A549 (cell line): ENCODE data around the gene SF3B4. TPM values are rescaled to one million over a fixed set of nuclear protein-coding genes. Genes with fewer than 3 reads are reported as not detected.

Experiments
- ATAC-seq, 2 experiments: fragments of 200-7000 bp in 1 of 2; fragments of >200 bp in 1 of 2; cut with Nextera tagmentation in 1 of 2; cut with Tn5 transposase in 1 of 2; 3 replicates each; pipeline versions ENCODE4 v1.8.0 to v1.9.1; 2018 to 2020; ENCODE audit warnings: mild to moderate bottlenecking in 1 of 2, moderate library complexity in 1 of 2
- CTCF ChIA-PET: fragments of 300-600 bp; sonication (Branson Sonifier 250); formaldehyde crosslinking; extraction: SDS; loops from one replicate; lab custom pipeline; 2021; ENCODE audit warnings: antibody characterized with exemption, inconsistent platforms; lab: Yijun Ruan, JAX
- POLR2A ChIA-PET: fragments of 350-600 bp; formaldehyde crosslinking; extraction: SDS; loops from one replicate; lab custom pipeline; 2021; ENCODE audit warnings: antibody characterized with exemption, inconsistent platforms; lab: Yijun Ruan, JAX
- DNase-seq, 2 experiments: peaks; one replicate each; pipeline versions ENCODE4 v3.0.0 to v3.0.0-alpha.2; 2011 to 2016; ENCODE audit warnings: low read depth in 1 of 2, low spot score in 1 of 2
- FAIRE-seq: peaks from 2 replicates; lab custom pipeline; 2011; peaks lifted over from hg19 to GRCh38; lab: Jason Lieb, UNC
- H3K27ac ChIP-seq, 2 experiments: fragments of >200 bp; sonication (Bioruptor Twin); formaldehyde crosslinking; 3 replicates each; pipeline ENCODE4 v1.5.1; 2016 to 2017
- H3K4me1 ChIP-seq: fragments of >200 bp; sonication (Bioruptor Twin); formaldehyde crosslinking; 3 replicates; pipeline ENCODE4 v1.6.1; 2016
- H3K4me2 ChIP-seq: fragments of >200 bp; sonication (Bioruptor Twin); formaldehyde crosslinking; 3 replicates; pipeline ENCODE4 v1.6.1; 2016
- H3K4me3 ChIP-seq: fragments of >200 bp; sonication (Bioruptor Twin); formaldehyde crosslinking; 3 replicates; pipeline ENCODE4 v1.5.1; 2016
- H3K9me3 ChIP-seq: fragments of >200 bp; sonication (Bioruptor Twin); formaldehyde crosslinking; 3 replicates; pipeline ENCODE4 v1.6.1; 2016
- BCL3 ChIP-seq: fragments of >200 bp; sonication (Bioruptor Twin); formaldehyde crosslinking; IDR thresholded peaks from 3 replicates; pipeline ENCODE4 v1.6.1; 2016
- BHLHE40 ChIP-seq: IDR thresholded peaks from 2 replicates; pipeline ENCODE4 v1.6.1; 2012; ENCODE audit warnings: low read depth, low read length, inconsistent platforms
- CBX2 ChIP-seq: fragments of 200-600 bp; sonication (generic); IDR thresholded peaks from 2 replicates; pipeline ENCODE4 v1.6.1; 2016; ENCODE audit warnings: low read depth, mild to moderate bottlenecking, borderline replicate concordance
- CBX8 ChIP-seq: fragments of 200-600 bp; sonication (generic); IDR thresholded peaks from 2 replicates; pipeline ENCODE4 v1.6.1; 2016
- CHD4 ChIP-seq: fragments of 200-600 bp; sonication (generic); IDR thresholded peaks from 2 replicates; pipeline ENCODE4 v1.6.1; 2016; ENCODE audit warnings: antibody characterized with exemption, mild to moderate bottlenecking, borderline replicate concordance
- CTCF ChIP-seq: fragments of >200 bp; sonication (Bioruptor Twin); formaldehyde crosslinking; IDR thresholded peaks from 3 replicates; pipeline ENCODE4 v1.5.1; 2016
- ELK1 ChIP-seq: fragments of 150-350 bp; IDR thresholded peaks from 2 replicates; pipeline ENCODE4 v1.6.1; 2014; ENCODE audit warnings: low read depth, mild to moderate bottlenecking, low read length
- EP300 ChIP-seq, 2 experiments: fragments of >200 bp; sonication (Bioruptor Twin); formaldehyde crosslinking; IDR thresholded peaks; 2 replicates in 1 of 2; 3 replicates in 1 of 2; pipeline ENCODE4 v1.6.1; 2016 to 2017
- FOSB ChIP-seq: fragments of 250-450 bp; sonication (Bioruptor Pico); IDR thresholded peaks from 2 replicates; pipeline ENCODE4 v1.5.0; 2020; ENCODE audit warnings: mild to moderate bottlenecking, moderate library complexity
- FOSL2 ChIP-seq, 2 experiments: fragments of 450-650 bp in 1 of 2; fragments of >200 bp in 1 of 2; sonication (Bioruptor Twin) in 1 of 2; formaldehyde crosslinking; IDR thresholded peaks; 2 replicates each; pipeline versions ENCODE4 v1.5.0 to v1.6.1; 2016 to 2020; ENCODE audit warnings: mild to moderate bottlenecking in 1 of 2, moderate library complexity in 1 of 2
- HDAC2 ChIP-seq: fragments of 200-600 bp; sonication (generic); IDR thresholded peaks from 2 replicates; pipeline ENCODE4 v1.6.1; 2016
- HEYL ChIP-seq: fragments of 250-450 bp; sonication (Bioruptor Pico); IDR thresholded peaks from 2 replicates; pipeline ENCODE4 v1.8.0; 2021; ENCODE audit warnings: mild to moderate bottlenecking, moderate library complexity
- HOXB13 ChIP-seq: fragments of 250-450 bp; sonication (Bioruptor Pico); IDR thresholded peaks from 2 replicates; pipeline ENCODE4 v1.5.0; 2020; ENCODE audit warnings: low read depth, mild to moderate bottlenecking, moderate library complexity
- JUN ChIP-seq, 2 experiments: fragments of >200 bp; sonication (Bioruptor Twin); formaldehyde crosslinking; IDR thresholded peaks; 2 replicates in 1 of 2; 3 replicates in 1 of 2; pipeline ENCODE4 v1.6.1; 2016 to 2017
- JUNB ChIP-seq: fragments of >200 bp; sonication (Bioruptor Twin); formaldehyde crosslinking; IDR thresholded peaks from 2 replicates; pipeline ENCODE4 v1.6.1; 2016
- KDM1A ChIP-seq: fragments of 200-600 bp; sonication (generic); IDR thresholded peaks from 2 replicates; pipeline ENCODE4 v1.6.1; 2016; ENCODE audit warnings: low read depth, mild to moderate bottlenecking
- KDM5A ChIP-seq: fragments of 200-600 bp; sonication (generic); IDR thresholded peaks from 2 replicates; pipeline ENCODE4 v1.6.1; 2016; ENCODE audit warnings: antibody characterized with exemption, mild to moderate bottlenecking
- MAX ChIP-seq: IDR thresholded peaks from 2 replicates; pipeline ENCODE4 v1.6.1; 2012
- MYC ChIP-seq: IDR thresholded peaks from 2 replicates; pipeline ENCODE4 v1.6.1; 2012; ENCODE audit warnings: mild to moderate bottlenecking, inconsistent platforms, low read length, improper control_type of control experiment, borderline replicate concordance
- NPAS2 ChIP-seq: fragments of 250-450 bp; sonication (Bioruptor Pico); IDR thresholded peaks from 2 replicates; pipeline ENCODE4 v1.8.0; 2022; ENCODE audit warnings: mild to moderate bottlenecking, moderate library complexity, borderline replicate concordance
- NR3C1 ChIP-seq: fragments of >200 bp; sonication (Bioruptor Twin); formaldehyde crosslinking; IDR thresholded peaks from 3 replicates; pipeline ENCODE4 v1.6.1; 2017
- PBX3 ChIP-seq: IDR thresholded peaks from 2 replicates; pipeline ENCODE4 v1.6.1; 2012
- POLR2A ChIP-seq: IDR thresholded peaks from 2 replicates; pipeline ENCODE4 v1.6.1; 2012; ENCODE audit warnings: mild to moderate bottlenecking, low read length
- POLR2AphosphoS2 ChIP-seq: conservative IDR thresholded peaks from 2 replicates; pipeline ENCODE4 v1.6.1; 2012; ENCODE audit warnings: low read length, improper control_type of control experiment, inconsistent platforms
- SMC3 ChIP-seq: fragments of >200 bp; sonication (Bioruptor Twin); formaldehyde crosslinking; IDR thresholded peaks from 3 replicates; pipeline ENCODE4 v1.6.1; 2018; ENCODE audit warnings: inconsistent platforms
- TFCP2L1 ChIP-seq: fragments of 250-450 bp; sonication (Bioruptor Pico); IDR thresholded peaks from 2 replicates; pipeline ENCODE4 v1.5.0; 2021; ENCODE audit warnings: mild to moderate bottlenecking
- ZC3H11A ChIP-seq: fragments of 450-650 bp; IDR thresholded peaks from 2 replicates; pipeline ENCODE4 v1.6.1; 2014; ENCODE audit warnings: antibody characterized with exemption, mild to moderate bottlenecking
- ZFP36 ChIP-seq: fragments of 450-650 bp; IDR thresholded peaks from 2 replicates; pipeline ENCODE4 v1.6.1; 2014; ENCODE audit warnings: borderline replicate concordance; ENCODE audit not compliant: partially characterized antibody
- ZNF302 ChIP-seq: fragments of 250-450 bp; sonication (Bioruptor Pico); IDR thresholded peaks from 2 replicates; pipeline ENCODE4 v1.9.0; 2021; ENCODE audit warnings: inconsistent platforms, mild to moderate bottlenecking, moderate library complexity
- ZSCAN20 ChIP-seq: fragments of 250-450 bp; sonication (Bioruptor Pico); IDR thresholded peaks from 2 replicates; pipeline ENCODE4 v1.8.0; 2022; ENCODE audit warnings: mild to moderate bottlenecking, moderate library complexity
- WGBS: methylation state at CpG from one replicate; pipeline ENCODE4 v1.1.6; 2017; ENCODE audit errors: missing lambda C conversion rate; 5-methylcytosine and 5-hydroxymethylcytosine counted together
- polyA plus RNA-seq, 4 experiments: library from polyadenylated mRNA; depleted of rRNA in 3 of 4; stranded (reverse); fragments of >200 nt; fragmentation: RNase III in 1 of 4; extraction: RNeasy Plus Mini Kit Qiagen cat#74134 plus additional on column Dnase treatment in 1 of 4; gene quantifications; 2 replicates in 3 of 4; 3 replicates in 1 of 4; pipeline ENCODE4 v1.2.3, GENCODE V29; 2011 to 2017
- TF ChIP-seq, protein P1 (sequence below): fragments of 450-650 bp; IDR thresholded peaks from 2 replicates; pipeline ENCODE4 v1.6.1; 2014; ENCODE audit warnings: antibody characterized with exemption
- TF ChIP-seq, protein P2 (sequence below): fragments of 250-450 bp; sonication (Bioruptor Pico); IDR thresholded peaks from 2 replicates; pipeline ENCODE4 v1.5.0; 2021; ENCODE audit warnings: mild to moderate bottlenecking, moderate library complexity, borderline replicate concordance

Gene SF3B4
- polyA plus RNA-seq, 2 of the 4 experiments (the other 2 are of a cell fraction), result 71.2 to 94.6 TPM

DNA sequence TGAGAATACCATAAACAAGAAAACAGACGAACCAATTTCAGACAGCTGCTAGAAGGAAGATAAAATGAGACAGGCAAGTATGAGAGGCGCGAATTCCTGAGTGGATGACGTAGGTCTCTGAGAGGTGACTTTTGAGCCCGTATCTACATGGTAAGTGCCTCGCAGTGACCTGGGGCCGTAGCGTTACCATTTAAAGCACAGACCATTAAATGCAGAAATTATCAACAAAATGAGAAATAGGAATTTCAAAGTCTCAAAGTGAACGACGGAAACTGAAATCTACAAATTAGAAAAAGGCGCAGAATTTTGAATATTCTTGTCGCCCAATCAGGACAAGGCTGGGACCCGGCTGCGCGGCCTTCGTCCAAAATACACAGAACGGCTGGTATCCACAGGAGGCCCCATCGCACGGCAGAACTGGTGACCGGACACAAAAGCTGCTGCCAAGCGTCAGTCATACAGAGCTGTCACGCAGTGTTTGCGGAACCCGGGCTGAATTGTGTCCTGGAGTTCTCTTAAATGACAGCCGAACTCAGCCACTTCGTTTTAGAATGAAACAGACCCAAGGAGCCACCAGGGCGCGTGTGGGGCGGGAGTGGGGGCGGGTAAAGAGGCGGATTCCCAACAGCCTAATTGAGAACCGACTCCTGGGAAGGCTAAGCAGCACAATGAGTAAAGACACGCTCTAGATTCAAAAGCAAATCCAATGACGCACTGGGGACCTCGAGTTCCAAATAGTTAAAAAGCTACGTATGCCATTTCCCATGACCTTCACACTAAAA, 42.1 kb downstream of the SF3B4 start:
- peak overlapping the region; percentile 72 to 94 for H3K27ac ChIP-seq
- ChIA-PET POLR2A (interaction anchor here (1.7 to 4.8 kb wide), 9 partner anchors 8 to 302 kb away, joined by 11 to 70 read pairs (median 28); partner anchors contain the start of genes BOLA1, MTMR11, OTUD7B and SF3B4), CTCF (interaction anchor here (0.7 to 2.9 kb wide), 4 partner anchors 42 to 302 kb away, joined by 3 to 16 read pairs (median 4); no protein-coding TSS in a partner anchor)
- H3K4me2 ChIP-seq, result peak overlapping the region; percentile 85
- peak; percentile 45 to 63 for ATAC-seq
- H3K4me3 ChIP-seq, result peak overlapping the region; percentile 54
- under 1% methylated on average over 28 of the region's 36 CpGs for WGBS
- peaks cover 22% of the 10 kb centered on the region for H3K4me1 ChIP-seq
- no peaks in the 10 kb centered on the region for H3K9me3 ChIP-seq
- FAIRE-seq, result no peak
- DNase-seq, result peak; percentile 62 to 88
- no peak for TF ChIP-seq ZNF302 (CRISPR knock-in tag)
- TF ChIP-seq BCL3, result peak; percentile 60; the same call in 2 of the 3 replicates
- TF ChIP-seq JUN (IDR thresholded peaks at IDR 0.05), result peak in 1 of 2 experiments; percentile 67; a peak in 4 of 5 replicates
- no peak for TF ChIP-seq EP300 (IDR thresholded peaks at IDR 0.05)
- no peak for TF ChIP-seq NPAS2
- TF ChIP-seq, protein P1, sequence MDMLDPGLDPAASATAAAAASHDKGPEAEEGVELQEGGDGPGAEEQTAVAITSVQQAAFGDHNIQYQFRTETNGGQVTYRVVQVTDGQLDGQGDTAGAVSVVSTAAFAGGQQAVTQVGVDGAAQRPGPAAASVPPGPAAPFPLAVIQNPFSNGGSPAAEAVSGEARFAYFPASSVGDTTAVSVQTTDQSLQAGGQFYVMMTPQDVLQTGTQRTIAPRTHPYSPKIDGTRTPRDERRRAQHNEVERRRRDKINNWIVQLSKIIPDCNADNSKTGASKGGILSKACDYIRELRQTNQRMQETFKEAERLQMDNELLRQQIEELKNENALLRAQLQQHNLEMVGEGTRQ, result no peak
- no peak for TF ChIP-seq NR3C1
- no peak for TF ChIP-seq CHD4
- no peak for TF ChIP-seq BHLHE40
- TF ChIP-seq FOSB (CRISPR knock-in tag), result peak; percentile 98
- no peak for TF ChIP-seq HOXB13 (CRISPR knock-in tag)
- no peak for TF ChIP-seq FOSL2 (IDR thresholded peaks at IDR 0.05)
- peak; percentile 14; the same call in 1 of the 2 replicates for TF ChIP-seq FOSL2 (CRISPR knock-in tag; IDR thresholded peaks at IDR 0.05)
- no peak for TF ChIP-seq CBX8
- TF ChIP-seq POLR2A, result peak; percentile 73
- TF ChIP-seq POLR2AphosphoS2, result no peak; the same call in 1 of the 2 replicates
- no peak for TF ChIP-seq KDM5A
- TF ChIP-seq HEYL (CRISPR knock-in tag), result no peak
- 0 out of 2 replicates have a peak, but pooled peaks have one; percentile 37 for TF ChIP-seq PBX3
- peak; percentile 29; the same call in 1 of the 2 replicates for TF ChIP-seq MAX
- TF ChIP-seq ZC3H11A, result no peak
- no peak for TF ChIP-seq JUNB
- no peak for TF ChIP-seq SMC3
- no peak for TF ChIP-seq ZSCAN20 (CRISPR knock-in tag)
- TF ChIP-seq KDM1A, result no peak
- no peak for TF ChIP-seq ZFP36
- no peak; the same call in 2 of the 3 replicates for TF ChIP-seq CTCF
- no peak for TF ChIP-seq MYC
- TF ChIP-seq, protein P2, sequence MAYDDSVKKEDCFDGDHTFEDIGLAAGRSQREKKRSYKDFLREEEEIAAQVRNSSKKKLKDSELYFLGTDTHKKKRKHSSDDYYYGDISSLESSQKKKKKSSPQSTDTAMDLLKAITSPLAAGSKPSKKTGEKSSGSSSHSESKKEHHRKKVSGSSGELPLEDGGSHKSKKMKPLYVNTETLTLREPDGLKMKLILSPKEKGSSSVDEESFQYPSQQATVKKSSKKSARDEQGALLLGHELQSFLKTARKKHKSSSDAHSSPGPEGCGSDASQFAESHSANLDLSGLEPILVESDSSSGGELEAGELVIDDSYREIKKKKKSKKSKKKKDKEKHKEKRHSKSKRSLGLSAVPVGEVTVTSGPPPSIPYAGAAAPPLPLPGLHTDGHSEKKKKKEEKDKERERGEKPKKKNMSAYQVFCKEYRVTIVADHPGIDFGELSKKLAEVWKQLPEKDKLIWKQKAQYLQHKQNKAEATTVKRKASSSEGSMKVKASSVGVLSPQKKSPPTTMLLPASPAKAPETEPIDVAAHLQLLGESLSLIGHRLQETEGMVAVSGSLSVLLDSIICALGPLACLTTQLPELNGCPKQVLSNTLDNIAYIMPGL (CRISPR knock-in tag), result no peak
- no peak for TF ChIP-seq HDAC2
- TF ChIP-seq CBX2, result no peak
- no peak for TF ChIP-seq ELK1
- peak; percentile 94 for TF ChIP-seq TFCP2L1 (CRISPR knock-in tag)
